ENCODE measurements around the gene EML2.

EML2 gene

GRCh38 chr19:45681391-45682015 lies 42.3 kb upstream of the EML2 start:
- TF ChIP-seq REST (IDR thresholded peaks at IDR 0.05; ENCODE audit: low read depth) (0 out of 2 replicates have a peak, but pooled peaks have one; percentile 26), NFIC (IDR thresholded peaks at IDR 0.05) (peak; percentile 69; the same call in 1 of the 2 replicates), USF1 (IDR thresholded peaks at IDR 0.05) (peak; percentile 49; the same call in 1 of the 2 replicates), TAF1 (IDR thresholded peaks at IDR 0.05; ENCODE audit: low read depth) (0 out of 2 replicates have a peak, but pooled peaks have one; percentile 42), MAX (IDR thresholded peaks at IDR 0.05) (peak; percentile 62; the same call in 1 of the 2 replicates), ZBTB7A (IDR thresholded peaks at IDR 0.05; ENCODE audit: low read depth) (no peak), TEAD4 (IDR thresholded peaks at IDR 0.05) (peak; percentile 45; the same call in 1 of the 2 replicates), FOXM1 (IDR thresholded peaks at IDR 0.05; ENCODE audit: borderline replicate concordance, low read depth) (no peak), EGR1 (IDR thresholded peaks at IDR 0.05) (peak; percentile 61), YY1 (IDR thresholded peaks at IDR 0.05; ENCODE audit: low read depth) (peak; percentile 74), TCF12 (IDR thresholded peaks at IDR 0.05; ENCODE audit: low read depth) (peak; percentile 73), RAD21 (IDR thresholded peaks at IDR 0.05; ENCODE audit: low read depth) (peak; percentile 61), CREB1 (IDR thresholded peaks at IDR 0.05; ENCODE audit: low read depth) (no peak), EP300 (IDR thresholded peaks at IDR 0.05; ENCODE audit: borderline replicate concordance) (peak; percentile 51; the same call in 1 of the 2 replicates), CEBPB (IDR thresholded peaks at IDR 0.05) (no peak)

GRCh38 chr19:45677351-45678230 lies 38.4 kb upstream of the EML2 start:
- TF ChIP-seq TAF1 (IDR thresholded peaks at IDR 0.05; ENCODE audit: low read depth) (no peak), TEAD4 (IDR thresholded peaks at IDR 0.05) (peak; percentile 82), EP300 (IDR thresholded peaks at IDR 0.05; ENCODE audit: borderline replicate concordance) (no peak), CEBPB (IDR thresholded peaks at IDR 0.05) (no peak), ZBTB7A (IDR thresholded peaks at IDR 0.05; ENCODE audit: low read depth) (no peak; the same call in 1 of the 2 replicates), REST (IDR thresholded peaks at IDR 0.05; ENCODE audit: low read depth) (no peak), MAX (IDR thresholded peaks at IDR 0.05) (peak; percentile 53), EGR1 (IDR thresholded peaks at IDR 0.05) (peak; percentile 65), YY1 (IDR thresholded peaks at IDR 0.05; ENCODE audit: low read depth) (no peak), CREB1 (IDR thresholded peaks at IDR 0.05; ENCODE audit: low read depth) (peak; percentile 26; the same call in 1 of the 2 replicates), FOXM1 (IDR thresholded peaks at IDR 0.05; ENCODE audit: borderline replicate concordance, low read depth) (no peak), TCF12 (IDR thresholded peaks at IDR 0.05; ENCODE audit: low read depth) (no peak), USF1 (IDR thresholded peaks at IDR 0.05) (peak; percentile 23; the same call in 1 of the 2 replicates), RAD21 (IDR thresholded peaks at IDR 0.05; ENCODE audit: low read depth) (no peak), NFIC (IDR thresholded peaks at IDR 0.05) (no peak)

- TF ChIP-seq CREB1 (IDR thresholded peaks at IDR 0.05; ENCODE audit: low read depth), result no peak
- TF ChIP-seq ZBTB7A (IDR thresholded peaks at IDR 0.05; ENCODE audit: low read depth), result 0 out of 2 replicates have a peak, but pooled peaks have one; percentile 69
- TF ChIP-seq MAX (IDR thresholded peaks at IDR 0.05), result peak; percentile 85
Observed at GRCh38 chr19:45676851-45677263, 37.7 kb upstream of the EML2 start.

- TF ChIP-seq USF1 (IDR thresholded peaks at IDR 0.05) (no peak), TEAD4 (IDR thresholded peaks at IDR 0.05) (no peak), CREB1 (IDR thresholded peaks at IDR 0.05; ENCODE audit: low read depth) (no peak), ZBTB7A (IDR thresholded peaks at IDR 0.05; ENCODE audit: low read depth) (no peak), RAD21 (IDR thresholded peaks at IDR 0.05; ENCODE audit: low read depth) (no peak), FOXM1 (IDR thresholded peaks at IDR 0.05; ENCODE audit: borderline replicate concordance, low read depth) (no peak), YY1 (IDR thresholded peaks at IDR 0.05; ENCODE audit: low read depth) (no peak), TAF1 (IDR thresholded peaks at IDR 0.05; ENCODE audit: low read depth) (no peak), MAX (IDR thresholded peaks at IDR 0.05) (no peak), EP300 (IDR thresholded peaks at IDR 0.05; ENCODE audit: borderline replicate concordance) (no peak), CEBPB (IDR thresholded peaks at IDR 0.05) (no peak), EGR1 (IDR thresholded peaks at IDR 0.05) (no peak), REST (IDR thresholded peaks at IDR 0.05; ENCODE audit: low read depth) (no peak), NFIC (IDR thresholded peaks at IDR 0.05) (no peak)
Observed at GRCh38 chr19:45674946-45675345, 35.7 kb upstream of the EML2 start.

Measured in Ishikawa (cell line).